HFF-Myc (cell line): ENCODE data around the gene TESK2.
"Not testable (repeated sequence)": the region's sequence is repeated elsewhere in the genome, so short reads cannot be mapped to it uniquely, and the experiment has no call there.

Experiments used
- DNase-seq: peaks from one replicate; pipeline ENCODE4 v3.0.0-alpha.2; 2011; ENCODE audit warnings: low read depth; ENCODE audit errors: extremely low read depth
- H3K4me3 ChIP-seq: replicated peaks from 2 replicates; pipeline ENCODE4 v1.5.1; 2011; ENCODE audit warnings: low read depth, mild to moderate bottlenecking, control low read depth, low read length
- TF ChIP-seq, protein P1 (sequence below): IDR thresholded peaks from 2 replicates; pipeline ENCODE4 v1.5.1; 2012; ENCODE audit warnings: mild to moderate bottlenecking, low read depth, low read length, control low read depth; ENCODE audit errors: missing control alignments

The TESK2 gene

DNA sequence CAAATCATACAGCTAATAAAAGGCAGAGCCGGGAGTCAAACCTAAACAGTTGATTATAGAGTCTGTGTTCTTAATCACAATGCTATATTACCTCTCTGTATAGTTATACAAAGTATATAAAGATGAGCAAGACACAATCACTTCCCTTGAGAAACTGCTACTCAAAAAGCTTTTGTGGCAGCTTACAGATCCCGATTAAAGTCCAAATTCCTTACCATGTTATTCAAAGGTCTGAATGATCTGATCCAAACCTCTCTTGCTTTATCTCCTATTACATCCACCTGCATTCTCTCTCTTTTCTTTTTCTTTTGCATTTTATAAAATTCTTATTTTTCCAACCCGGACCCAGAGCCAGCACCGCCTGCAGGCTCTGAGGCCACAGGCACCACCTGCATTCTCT is 93.7 kb downstream of the TESK2 start:
- TF ChIP-seq, protein P1, sequence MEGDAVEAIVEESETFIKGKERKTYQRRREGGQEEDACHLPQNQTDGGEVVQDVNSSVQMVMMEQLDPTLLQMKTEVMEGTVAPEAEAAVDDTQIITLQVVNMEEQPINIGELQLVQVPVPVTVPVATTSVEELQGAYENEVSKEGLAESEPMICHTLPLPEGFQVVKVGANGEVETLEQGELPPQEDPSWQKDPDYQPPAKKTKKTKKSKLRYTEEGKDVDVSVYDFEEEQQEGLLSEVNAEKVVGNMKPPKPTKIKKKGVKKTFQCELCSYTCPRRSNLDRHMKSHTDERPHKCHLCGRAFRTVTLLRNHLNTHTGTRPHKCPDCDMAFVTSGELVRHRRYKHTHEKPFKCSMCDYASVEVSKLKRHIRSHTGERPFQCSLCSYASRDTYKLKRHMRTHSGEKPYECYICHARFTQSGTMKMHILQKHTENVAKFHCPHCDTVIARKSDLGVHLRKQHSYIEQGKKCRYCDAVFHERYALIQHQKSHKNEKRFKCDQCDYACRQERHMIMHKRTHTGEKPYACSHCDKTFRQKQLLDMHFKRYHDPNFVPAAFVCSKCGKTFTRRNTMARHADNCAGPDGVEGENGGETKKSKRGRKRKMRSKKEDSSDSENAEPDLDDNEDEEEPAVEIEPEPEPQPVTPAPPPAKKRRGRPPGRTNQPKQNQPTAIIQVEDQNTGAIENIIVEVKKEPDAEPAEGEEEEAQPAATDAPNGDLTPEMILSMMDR: no peak
- no peak for DNase-seq
- H3K4me3 ChIP-seq: no peak overlapping the region

DNA sequence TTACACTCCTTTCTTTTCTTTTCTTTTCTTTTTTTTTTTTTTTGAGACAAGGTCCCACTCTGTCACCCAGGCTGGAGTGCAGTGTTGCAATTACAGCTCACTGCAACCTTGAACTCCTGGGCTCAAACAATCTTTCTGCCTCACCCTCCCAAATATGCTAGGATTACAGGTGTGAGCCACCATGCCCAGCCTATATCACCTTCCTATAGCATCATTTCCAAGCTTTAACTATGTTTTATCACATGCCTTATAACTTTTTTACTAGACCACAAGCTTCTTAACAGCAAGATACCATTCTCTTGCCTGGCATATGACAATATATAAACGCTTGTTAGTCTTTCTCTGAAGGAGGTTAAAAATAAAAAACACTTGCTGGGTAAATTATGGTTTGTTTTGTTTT is 95.4 kb downstream of the TESK2 start:
- H3K4me3 ChIP-seq: no peak overlapping the region
- TF ChIP-seq, protein P1: no peak
- DNase-seq: no peak

DNA sequence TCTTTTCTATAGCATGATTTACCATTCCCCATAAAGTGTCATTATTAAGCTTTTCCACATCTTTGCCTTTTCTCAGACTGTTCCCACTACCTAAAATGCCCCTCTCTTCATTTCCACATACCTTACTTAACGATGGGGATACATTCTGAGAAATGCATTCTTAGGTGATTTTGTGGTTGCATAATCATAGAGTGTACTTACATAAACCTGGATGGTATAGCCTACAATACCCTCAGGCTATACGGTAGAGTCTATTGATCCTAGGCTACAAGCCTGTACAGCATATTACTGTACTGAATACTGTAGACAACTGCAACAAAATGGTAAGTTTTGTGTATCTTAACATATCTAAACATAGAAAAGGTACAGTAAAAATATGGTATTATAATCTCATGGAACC is 95.9 kb downstream of the TESK2 start:
- DNase-seq: no peak
- no peak overlapping the region for H3K4me3 ChIP-seq
- TF ChIP-seq, protein P1: no peak

DNA sequence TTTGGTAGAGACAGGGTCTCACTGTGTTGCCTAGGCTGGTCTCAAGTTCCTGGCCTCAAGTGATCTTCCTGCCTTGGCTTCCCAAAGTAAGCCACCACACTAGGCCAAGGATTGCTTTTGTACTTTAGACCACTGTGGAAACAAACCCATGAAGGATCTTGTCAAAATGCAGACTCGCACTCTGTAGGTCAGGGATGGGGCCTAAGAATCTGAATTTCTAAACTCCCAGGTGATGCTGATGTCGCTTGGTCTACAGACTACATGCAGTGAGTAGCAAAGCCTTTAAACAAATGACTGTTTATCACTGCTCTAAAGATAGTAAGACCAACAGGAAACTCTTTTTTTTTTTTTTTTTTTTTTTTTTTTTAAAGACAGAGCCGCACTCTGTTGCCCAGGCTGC is 96.6 kb downstream of the TESK2 start:
- TF ChIP-seq, protein P1: no peak
- DNase-seq: no peak
- H3K4me3 ChIP-seq: no peak overlapping the region

DNA sequence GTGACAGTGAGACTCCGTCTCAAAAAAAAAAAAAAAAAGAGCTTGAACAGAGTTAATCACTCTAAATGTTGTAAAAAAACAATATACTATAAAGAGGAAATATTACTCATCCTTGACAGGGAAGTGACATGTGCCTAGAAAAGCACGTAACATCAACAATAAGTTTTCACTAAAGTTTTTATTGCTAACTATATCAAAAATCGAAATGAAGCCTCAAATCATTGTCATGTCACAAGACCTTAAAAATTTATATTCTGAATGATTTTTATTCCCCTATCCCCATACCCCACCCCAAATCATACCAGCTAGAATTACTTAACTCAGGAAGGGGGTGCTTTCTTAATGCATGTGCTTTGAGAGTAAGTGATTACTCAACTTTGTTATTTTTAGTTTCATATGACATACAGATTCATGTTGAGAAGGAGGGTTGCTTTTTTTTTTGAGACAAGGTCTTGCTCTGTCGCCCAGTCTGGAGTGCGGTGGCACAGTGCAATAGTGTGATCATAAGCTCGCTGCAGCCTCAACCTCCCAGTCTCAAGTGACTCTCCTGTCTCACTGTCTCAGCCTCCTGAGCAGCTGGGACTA is 97.2 kb downstream of the TESK2 start:
- no peak for DNase-seq
- no peak overlapping the region for H3K4me3 ChIP-seq

DNA sequence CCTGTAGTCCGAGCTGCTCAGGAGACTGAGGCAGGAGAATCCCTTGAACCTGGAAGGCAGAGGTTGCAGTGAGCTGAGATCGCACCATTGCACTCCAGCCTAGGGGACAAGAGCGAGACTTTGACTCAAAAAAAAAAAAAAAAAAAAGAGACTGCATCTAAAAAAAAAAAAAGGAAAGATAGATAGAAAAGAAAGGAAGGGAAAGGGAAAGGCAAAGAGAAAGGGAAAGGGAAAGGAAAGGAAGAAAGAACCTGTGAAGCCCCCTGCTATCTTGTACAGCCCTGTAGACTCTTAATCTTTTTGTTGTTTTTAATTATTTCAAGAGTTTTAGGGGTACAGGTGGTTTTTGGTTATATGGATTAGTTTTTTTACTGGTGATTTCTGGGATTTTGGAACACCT is 104.7 kb downstream of the TESK2 start:
- TF ChIP-seq, protein P1: no peak
- no peak for DNase-seq
- H3K4me3 ChIP-seq: no peak overlapping the region

More for the DNA sequence above, 97.2 kb downstream of the TESK2 start:
- TF ChIP-seq, protein P1: no peak

DNA sequence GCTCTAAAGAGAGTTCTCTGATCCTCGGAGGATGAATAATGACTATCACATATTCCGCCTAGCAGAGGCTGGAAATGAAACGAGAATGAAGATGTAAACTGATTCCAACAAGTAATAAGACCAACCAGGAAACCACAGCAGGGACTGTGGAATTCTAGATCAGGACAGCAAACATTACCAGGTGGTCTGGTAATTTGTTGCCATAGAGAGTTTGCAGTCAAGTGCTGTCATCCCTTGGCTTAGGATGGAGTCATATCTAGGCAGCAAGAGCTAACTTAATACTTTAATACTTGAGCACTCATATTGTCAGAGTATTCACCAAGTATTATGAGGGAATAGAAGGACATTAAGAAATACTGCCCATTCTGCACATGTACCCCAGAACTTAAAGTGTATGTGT is 105.7 kb downstream of the TESK2 start:
- no peak for DNase-seq
- TF ChIP-seq, protein P1: no peak
- H3K4me3 ChIP-seq: no peak overlapping the region

DNA sequence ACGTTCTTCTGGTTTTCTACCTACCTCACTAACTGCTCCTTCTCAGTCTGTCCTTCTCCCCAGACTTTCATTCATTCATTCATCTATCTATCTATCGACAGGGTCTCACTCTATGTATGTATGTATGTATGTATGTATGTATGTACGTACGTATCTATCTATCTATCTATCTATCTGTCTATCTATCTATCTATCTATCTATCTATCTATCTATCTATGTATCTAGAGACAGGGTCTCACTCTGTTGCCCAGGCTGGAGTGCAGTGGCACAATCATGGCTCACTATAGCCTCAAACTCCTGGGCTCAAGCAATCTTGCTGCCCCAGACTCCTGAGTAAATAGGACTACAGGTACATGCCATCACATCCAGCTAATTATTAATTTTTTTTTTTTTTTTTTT is 106.8 kb downstream of the TESK2 start:
- not testable (repeated sequence) for H3K4me3 ChIP-seq, DNase-seq
